HG03060 (cell line): ENCODE measurements around the gene RTP2.

Experiments used
- ATAC-seq: cut with Tn5 transposase; IDR thresholded peaks from one replicate; pipeline ENCODE4 v1.9.1; 2021; ENCODE audit warnings: low read depth, moderate number of reproducible peaks; ENCODE audit not compliant: unreplicated experiment

Gene RTP2

GRCh38 chr3:187739094-187739560 is 36.8 kb upstream of the RTP2 start:
- ATAC-seq, result no peak

GRCh38 chr3:187738331-187739093 is 36.2 kb upstream of the RTP2 start:
- no peak for ATAC-seq

- ATAC-seq, result no peak
Observed at GRCh38 chr3:187738071-187738330, 35.6 kb upstream of the RTP2 start.

GRCh38 chr3:187737368-187738070 is 35.2 kb upstream of the RTP2 start:
- ATAC-seq, result no peak

GRCh38 chr3:187737006-187737367 is 34.6 kb upstream of the RTP2 start:
- no peak for ATAC-seq

- no peak for ATAC-seq
Observed at GRCh38 chr3:187736418-187736871, 34.1 kb upstream of the RTP2 start.

GRCh38 chr3:187735837-187736236 is 33.5 kb upstream of the RTP2 start:
- no peak for ATAC-seq

GRCh38 chr3:187735383-187735782 is 33.0 kb upstream of the RTP2 start:
- ATAC-seq, result no peak

- ATAC-seq, result no peak
Observed at GRCh38 chr3:187734841-187735240, 32.5 kb upstream of the RTP2 start.

- ATAC-seq, result no peak
Observed at GRCh38 chr3:187733371-187733770, 31.0 kb upstream of the RTP2 start.

GRCh38 chr3:187729598-187729997 is 27.2 kb upstream of the RTP2 start:
- ATAC-seq, result no peak

- no peak for ATAC-seq
Observed at GRCh38 chr3:187728940-187729583, 26.7 kb upstream of the RTP2 start.

GRCh38 chr3:187728248-187728647 is 25.9 kb upstream of the RTP2 start:
- no peak for ATAC-seq

- ATAC-seq, result no peak
Observed at GRCh38 chr3:187726564-187726963, 24.2 kb upstream of the RTP2 start.

- no peak for ATAC-seq
Observed at GRCh38 chr3:187725653-187726370, 23.5 kb upstream of the RTP2 start.

GRCh38 chr3:187725224-187725623 is 22.9 kb upstream of the RTP2 start:
- no peak for ATAC-seq

- no peak for ATAC-seq
Observed at GRCh38 chr3:187722206-187722612, 19.9 kb upstream of the RTP2 start.

- no peak for ATAC-seq
Observed at GRCh38 chr3:187721055-187721454, 18.7 kb upstream of the RTP2 start.

GRCh38 chr3:187720337-187720670 is 17.9 kb upstream of the RTP2 start:
- no peak for ATAC-seq

- ATAC-seq, result no peak
Observed at GRCh38 chr3:187719628-187720336, 17.4 kb upstream of the RTP2 start.

- no peak for ATAC-seq
Observed at GRCh38 chr3:187718802-187719201, 16.4 kb upstream of the RTP2 start.
